ENCODE results near the gene LCN12.
A peak's percentile ranks its signal among the peaks of the same experiment; 100 is the strongest.

The LCN12 gene

GRCh38 chr9:136945333-136946227 lies 6.5 kb upstream of the LCN12 start:
- no peak for DNase-seq (ENCODE audit: low read depth)

- DNase-seq (ENCODE audit: low read depth): no peak
Measured at GRCh38 chr9:136946228-136947027, 5.6 kb upstream of the LCN12 start.

GRCh38 chr9:136947028-136947891 lies 4.8 kb upstream of the LCN12 start:
- DNase-seq (ENCODE audit: low read depth): no peak

GRCh38 chr9:136947955-136948510 lies 4.0 kb upstream of the LCN12 start:
- no peak for DNase-seq (ENCODE audit: low read depth)

- DNase-seq (ENCODE audit: low read depth): no peak
Measured at GRCh38 chr9:136949239-136949816, 2.7 kb upstream of the LCN12 start.

- peak; percentile 93 for DNase-seq (ENCODE audit: low read depth)
Measured at GRCh38 chr9:136949817-136950655, 2.0 kb upstream of the LCN12 start.

- DNase-seq (ENCODE audit: low read depth): no peak
Measured at GRCh38 chr9:136950656-136951276, 1.3 kb upstream of the LCN12 start.

- no peak for DNase-seq (ENCODE audit: low read depth)
Measured at GRCh38 chr9:136952321-136952850, 313 bp downstream of the LCN12 start.

GRCh38 chr9:136952876-136953770 lies 1.1 kb downstream of the LCN12 start:
- no peak for DNase-seq (ENCODE audit: low read depth)

- DNase-seq (ENCODE audit: low read depth): no peak
Measured at GRCh38 chr9:136953771-136954269, 1.7 kb downstream of the LCN12 start.

- DNase-seq (ENCODE audit: low read depth): no peak
Measured at GRCh38 chr9:136954270-136955083, 2.4 kb downstream of the LCN12 start.

- no peak for DNase-seq (ENCODE audit: low read depth)
Measured at GRCh38 chr9:136955202-136955942, 3.3 kb downstream of the LCN12 start.

GRCh38 chr9:136955943-136956335 lies 3.9 kb downstream of the LCN12 start:
- no peak for DNase-seq (ENCODE audit: low read depth)

- DNase-seq (ENCODE audit: low read depth): no peak
Measured at GRCh38 chr9:136956604-136957003, 4.5 kb downstream of the LCN12 start.

GRCh38 chr9:136957461-136957860 lies 5.4 kb downstream of the LCN12 start:
- DNase-seq (ENCODE audit: low read depth): no peak

GRCh38 chr9:136957901-136958300 lies 5.8 kb downstream of the LCN12 start:
- DNase-seq (ENCODE audit: low read depth): no peak

- no peak for DNase-seq (ENCODE audit: low read depth)
Measured at GRCh38 chr9:136958473-136958872, 6.4 kb downstream of the LCN12 start.
